Epithelial cell of proximal tubule (primary cell): ENCODE data around the gene CCT7. TPM values are rescaled to one million over a fixed set of nuclear protein-coding genes. Genes with fewer than 3 reads are reported as not detected.

Source experiments
- DNase-seq: peaks from one replicate; pipeline ENCODE4 v3.0.0-alpha.2; 2011; ENCODE audit warnings: low read depth
- H3K4me3 ChIP-seq: 2 replicates; pipeline ENCODE4 v1.5.1; 2011; ENCODE audit warnings: low read depth, mild to moderate bottlenecking, low read length
- CTCF ChIP-seq: conservative IDR thresholded peaks from 2 replicates; pipeline ENCODE4 v1.5.1; 2012; ENCODE audit warnings: low read depth, mild to moderate bottlenecking, low read length
- total RNA-seq: library from RNA; depleted of rRNA; stranded (reverse); fragments of >200 nt; gene quantifications from 2 replicates; pipeline ENCODE4 v1.2.3, GENCODE V29; 2015

The CCT7 gene
- total RNA-seq, 1 donor from 2014 or later, result 393 TPM

- H3K4me3 ChIP-seq, result peak overlapping the region; percentile 80
- DNase-seq, result no peak
- no peak for TF ChIP-seq CTCF
These were observed 48.9 kb downstream of the CCT7 start for GRCh38 chr2:73282924-73283544.

- H3K4me3 ChIP-seq, result peak overlapping the region; percentile 80
- DNase-seq, result no peak
- no peak for TF ChIP-seq CTCF
These were observed 49.6 kb downstream of the CCT7 start for GRCh38 chr2:73283545-73284295.

GRCh38 chr2:73284296-73285158 lies 50.4 kb downstream of the CCT7 start, which contains the start of gene FBXO41:
FBXO41 (minus strand) TSS chr2:73284478; CDS start chr2:73269630, 14,848 bp downstream.
- no peak for DNase-seq
- peak within 1 kb of the TSS; percentile 80 for H3K4me3 ChIP-seq
- no peak for TF ChIP-seq CTCF

- peak overlapping the region; percentile 80 for H3K4me3 ChIP-seq
- DNase-seq, result no peak
- TF ChIP-seq CTCF, result no peak
These were observed 51.1 kb downstream of the CCT7 start for GRCh38 chr2:73285159-73285739.

GRCh38 chr2:73286134-73286655 lies 52.1 kb downstream of the CCT7 start:
- no peak for TF ChIP-seq CTCF
- no peak for DNase-seq
- no peak overlapping the region for H3K4me3 ChIP-seq

GRCh38 chr2:73289304-73289703 lies 55.2 kb downstream of the CCT7 start:
- no peak for TF ChIP-seq CTCF
- DNase-seq, result no peak
- no peak overlapping the region for H3K4me3 ChIP-seq
